OCI-LY1 (cell line): ENCODE data around the gene SYNDIG1.

ENCODE experiments used
- H2AFZ ChIP-seq: fragments of 200-600 bp; sonication (generic), shearing (Covaris generic); 2 replicates; pipeline ENCODE4 v1.6.0; 2014; ENCODE audit warnings: antibody characterized with exemption, mild to moderate bottlenecking, low read length
- H3F3A ChIP-seq: fragments of 200-600 bp; sonication (generic), shearing (Covaris generic); 2 replicates; pipeline ENCODE4 v1.6.0; 2014; ENCODE audit warnings: mild to moderate bottlenecking, antibody characterized with exemption, low read length, moderate library complexity; ENCODE audit not compliant: insufficient read depth
- H3K27ac ChIP-seq: fragments of 200-600 bp; sonication (generic); 2 replicates; pipeline ENCODE4 v1.5.1; 2014; ENCODE audit warnings: low read length, mixed run types, mild to moderate bottlenecking, low read depth; ENCODE audit not compliant: poor library complexity, severe bottlenecking
- H3K27me3 ChIP-seq: fragments of 200-600 bp; sonication (generic); 2 replicates; pipeline ENCODE4 v1.6.0; 2014; ENCODE audit warnings: antibody characterized with exemption, mild to moderate bottlenecking, low read length, moderate library complexity; ENCODE audit not compliant: insufficient read depth
- H3K36me3 ChIP-seq: fragments of 200-600 bp; sonication (generic); 2 replicates; pipeline ENCODE4 v1.6.1; 2014; ENCODE audit warnings: mild to moderate bottlenecking, antibody characterized with exemption, low read length, moderate library complexity, mixed read lengths; ENCODE audit not compliant: insufficient read depth
- H3K4me1 ChIP-seq: fragments of 200-600 bp; sonication (generic); 2 replicates; pipeline ENCODE4 v1.5.1; 2014; ENCODE audit warnings: mild to moderate bottlenecking, low read length, moderate library complexity; ENCODE audit not compliant: insufficient read depth, severe bottlenecking
- H3K4me2 ChIP-seq: fragments of 200-600 bp; sonication (generic), shearing (Covaris generic); 2 replicates; pipeline ENCODE4 v1.6.1; 2014; ENCODE audit warnings: low read length
- H3K4me3 ChIP-seq: fragments of 200-600 bp; sonication (generic); 2 replicates; pipeline ENCODE4 v1.5.1; 2014; ENCODE audit warnings: low read length, low read depth, mild to moderate bottlenecking, mixed read lengths; ENCODE audit not compliant: poor library complexity, severe bottlenecking
- H3K79me2 ChIP-seq: fragments of 200-600 bp; shearing (Covaris generic); 2 replicates; pipeline ENCODE4 v1.6.1; 2016; ENCODE audit warnings: mixed run types, low read length, mixed read lengths; ENCODE audit not compliant: insufficient read depth
- H3K9ac ChIP-seq: fragments of 200-600 bp; sonication (generic), shearing (Covaris generic); 2 replicates; pipeline ENCODE4 v1.6.1; 2014; ENCODE audit warnings: mild to moderate bottlenecking, low read length, mixed read lengths
- H3K9me2 ChIP-seq: fragments of 200-600 bp; sonication (generic), shearing (Covaris generic); 2 replicates; pipeline ENCODE4 v1.6.1; 2014; ENCODE audit warnings: low read depth, mild to moderate bottlenecking, low read length, mixed read lengths
- H3K9me3 ChIP-seq: fragments of 200-600 bp; shearing (Covaris generic); 2 replicates; pipeline ENCODE4 v1.6.1; 2014; ENCODE audit warnings: low read length, mixed read lengths
- H4K20me1 ChIP-seq: fragments of 200-600 bp; sonication (generic), shearing (Covaris generic); 2 replicates; pipeline ENCODE4 v1.6.0; 2016; ENCODE audit warnings: mild to moderate bottlenecking, low read length; ENCODE audit not compliant: insufficient read depth
- EZH2 ChIP-seq: fragments of 200-600 bp; sonication (generic), shearing (Covaris generic); IDR thresholded peaks from 2 replicates; pipeline ENCODE4 v1.8.0; 2017; ENCODE audit warnings: borderline replicate concordance, mixed run types, mild to moderate bottlenecking, antibody characterized with exemption, low read length, moderate library complexity, mixed read lengths
- TF ChIP-seq, protein P1 (sequence below): fragments of 200-600 bp; sonication (generic), shearing (Covaris generic); IDR thresholded peaks from 2 replicates; pipeline ENCODE4 v1.5.1; 2017; ENCODE audit warnings: mild to moderate bottlenecking, antibody characterized with exemption, low read length, moderate library complexity, mixed read lengths

SYNDIG1 gene

DNA sequence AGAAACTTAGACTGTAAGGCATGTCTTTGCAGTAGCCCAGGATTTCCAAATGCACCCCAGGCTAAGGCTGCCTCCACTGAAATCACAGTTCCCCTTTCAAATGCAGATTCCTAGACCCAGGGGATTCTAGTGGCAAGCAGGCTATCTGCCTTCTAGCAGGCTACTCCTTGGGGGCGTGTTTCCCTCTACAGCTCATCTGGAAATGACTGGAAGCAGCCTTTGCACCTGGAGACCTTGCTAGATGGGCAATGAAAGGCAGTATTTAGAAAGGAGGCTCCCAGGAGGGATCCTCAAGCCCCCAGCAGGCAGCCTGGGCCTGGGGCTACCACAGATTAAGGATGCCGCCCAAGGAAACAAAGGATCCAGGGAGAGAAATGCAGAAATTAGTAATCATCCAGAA lies 26.0 kb upstream of the SYNDIG1 start:
- H3K9ac ChIP-seq: no peak overlapping the region
- H3K27me3 ChIP-seq: no peaks in the 10 kb centered on the region; the same call in 1 of the 2 replicates
- H3K9me3 ChIP-seq: no peaks in the 10 kb centered on the region
- no peaks in the 10 kb centered on the region for H3F3A ChIP-seq
- no peak overlapping the region for H3K4me3 ChIP-seq
- H3K4me1 ChIP-seq: no peaks in the 10 kb centered on the region
- no peaks in the 10 kb centered on the region for H3K79me2 ChIP-seq
- H3K36me3 ChIP-seq: no peaks in the 10 kb centered on the region
- no peaks in the 10 kb centered on the region for H3K9me2 ChIP-seq
- H4K20me1 ChIP-seq: no peaks in the 10 kb centered on the region
- no peak overlapping the region for H2AFZ ChIP-seq
- no peak for TF ChIP-seq EZH2
- TF ChIP-seq, protein P1, sequence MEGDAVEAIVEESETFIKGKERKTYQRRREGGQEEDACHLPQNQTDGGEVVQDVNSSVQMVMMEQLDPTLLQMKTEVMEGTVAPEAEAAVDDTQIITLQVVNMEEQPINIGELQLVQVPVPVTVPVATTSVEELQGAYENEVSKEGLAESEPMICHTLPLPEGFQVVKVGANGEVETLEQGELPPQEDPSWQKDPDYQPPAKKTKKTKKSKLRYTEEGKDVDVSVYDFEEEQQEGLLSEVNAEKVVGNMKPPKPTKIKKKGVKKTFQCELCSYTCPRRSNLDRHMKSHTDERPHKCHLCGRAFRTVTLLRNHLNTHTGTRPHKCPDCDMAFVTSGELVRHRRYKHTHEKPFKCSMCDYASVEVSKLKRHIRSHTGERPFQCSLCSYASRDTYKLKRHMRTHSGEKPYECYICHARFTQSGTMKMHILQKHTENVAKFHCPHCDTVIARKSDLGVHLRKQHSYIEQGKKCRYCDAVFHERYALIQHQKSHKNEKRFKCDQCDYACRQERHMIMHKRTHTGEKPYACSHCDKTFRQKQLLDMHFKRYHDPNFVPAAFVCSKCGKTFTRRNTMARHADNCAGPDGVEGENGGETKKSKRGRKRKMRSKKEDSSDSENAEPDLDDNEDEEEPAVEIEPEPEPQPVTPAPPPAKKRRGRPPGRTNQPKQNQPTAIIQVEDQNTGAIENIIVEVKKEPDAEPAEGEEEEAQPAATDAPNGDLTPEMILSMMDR: no peak
- H3K27ac ChIP-seq: no peak overlapping the region
- H3K4me2 ChIP-seq: no peak overlapping the region

DNA sequence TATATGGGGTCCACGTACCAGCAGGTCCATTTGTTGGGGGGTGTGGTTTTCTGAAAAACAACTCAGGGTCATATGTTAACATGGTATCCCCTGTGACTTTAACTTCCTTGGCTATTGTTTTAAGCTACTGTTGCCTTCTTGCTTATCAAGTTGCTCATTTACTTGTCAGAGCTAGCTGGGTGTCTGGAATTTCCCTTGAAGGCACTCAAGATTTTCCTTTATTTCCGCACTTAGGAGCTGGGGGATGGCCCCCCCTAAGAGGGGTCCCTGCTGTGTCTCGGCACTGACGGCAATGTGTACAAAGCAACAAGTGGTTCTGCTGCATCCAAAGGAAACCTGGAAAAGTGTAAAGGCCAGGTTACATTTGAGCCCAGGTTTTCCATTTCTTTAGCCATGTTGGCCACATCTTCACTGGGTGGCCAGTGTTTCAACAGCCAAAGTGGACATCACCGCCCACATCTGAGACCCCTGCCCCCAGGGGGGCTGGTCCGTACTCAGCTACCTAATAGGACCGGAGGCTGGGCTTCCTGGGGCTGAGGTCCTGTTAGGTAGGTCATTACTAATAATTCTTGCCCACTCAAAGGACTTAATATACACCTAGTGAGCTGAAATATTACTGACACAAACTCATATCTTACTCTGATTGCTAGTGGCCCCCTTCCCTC lies 24.8 kb upstream of the SYNDIG1 start:
- Histone ChIP-seq H3K9ac (no peak overlapping the region), H4K20me1 (no peaks in the 10 kb centered on the region), H3K79me2 (no peaks in the 10 kb centered on the region), H2AFZ (no peak overlapping the region), H3K9me2 (no peaks in the 10 kb centered on the region), H3K4me3 (no peak overlapping the region), H3K4me2 (no peak overlapping the region), H3K27ac (no peak overlapping the region), H3F3A (no peaks in the 10 kb centered on the region), H3K9me3 (no peaks in the 10 kb centered on the region), H3K27me3 (no peaks in the 10 kb centered on the region; the same call in 1 of the 2 replicates), H3K36me3 (no peaks in the 10 kb centered on the region), H3K4me1 (no peaks in the 10 kb centered on the region)
- no peak for TF ChIP-seq EZH2
- TF ChIP-seq, protein P1: no peak

DNA sequence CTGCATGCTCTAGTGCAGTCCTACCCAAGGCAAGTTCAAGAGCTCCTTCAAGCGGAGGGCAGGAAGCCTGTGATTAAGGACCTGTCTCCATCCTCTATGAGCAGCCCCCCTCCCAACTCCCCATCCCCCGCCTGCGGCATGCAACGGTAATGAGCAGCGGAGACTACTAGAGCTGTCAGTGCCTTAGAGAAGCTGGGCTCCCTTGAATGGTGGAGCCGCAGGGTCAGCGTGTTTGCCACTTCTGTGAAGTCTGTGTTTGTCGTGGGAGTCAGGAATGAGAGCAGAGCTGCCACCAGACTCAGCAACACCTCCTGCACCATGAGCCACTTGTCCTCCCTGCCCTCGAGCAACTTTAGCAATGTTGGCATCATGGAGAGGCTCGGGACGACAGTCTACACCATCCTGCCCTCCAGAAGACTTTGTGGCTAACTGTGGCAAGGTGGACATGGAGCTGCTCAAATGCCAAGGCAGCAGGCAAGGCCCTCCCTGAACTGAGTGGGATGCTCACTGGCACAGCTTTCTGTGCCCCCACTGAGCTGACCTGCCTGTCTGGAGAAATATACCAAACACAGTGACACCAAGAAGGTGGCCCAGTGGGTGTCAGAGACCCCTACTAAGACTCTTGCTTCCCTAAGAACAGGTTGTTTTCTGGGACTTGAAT lies 23.8 kb upstream of the SYNDIG1 start:
- Histone ChIP-seq H3K4me2 (no peak overlapping the region), H4K20me1 (no peaks in the 10 kb centered on the region), H3K4me1 (no peaks in the 10 kb centered on the region), H3K9me3 (no peaks in the 10 kb centered on the region), H3K27ac (no peak overlapping the region), H3F3A (no peaks in the 10 kb centered on the region), H3K27me3 (no peaks in the 10 kb centered on the region; the same call in 1 of the 2 replicates), H3K9ac (no peak overlapping the region), H3K79me2 (no peaks in the 10 kb centered on the region), H3K4me3 (no peak overlapping the region), H2AFZ (no peak overlapping the region), H3K9me2 (no peaks in the 10 kb centered on the region), H3K36me3 (no peaks in the 10 kb centered on the region)
- TF ChIP-seq, protein P1: no peak
- no peak for TF ChIP-seq EZH2
